CD4-positive, alpha-beta T cell treated with Interleukin-17A for 4 hours (primary cell): ENCODE measurements around the gene SMIM44.
"Not testable (repeated sequence)": the region's sequence is repeated elsewhere in the genome, so short reads cannot be mapped to it uniquely, and the experiment has no call there.

Source experiments
- DNase-seq: peaks from one replicate; pipeline ENCODE4 v3.0.0-alpha.2; 2020; ENCODE audit warnings: mixed read lengths

SMIM44 gene

DNA sequence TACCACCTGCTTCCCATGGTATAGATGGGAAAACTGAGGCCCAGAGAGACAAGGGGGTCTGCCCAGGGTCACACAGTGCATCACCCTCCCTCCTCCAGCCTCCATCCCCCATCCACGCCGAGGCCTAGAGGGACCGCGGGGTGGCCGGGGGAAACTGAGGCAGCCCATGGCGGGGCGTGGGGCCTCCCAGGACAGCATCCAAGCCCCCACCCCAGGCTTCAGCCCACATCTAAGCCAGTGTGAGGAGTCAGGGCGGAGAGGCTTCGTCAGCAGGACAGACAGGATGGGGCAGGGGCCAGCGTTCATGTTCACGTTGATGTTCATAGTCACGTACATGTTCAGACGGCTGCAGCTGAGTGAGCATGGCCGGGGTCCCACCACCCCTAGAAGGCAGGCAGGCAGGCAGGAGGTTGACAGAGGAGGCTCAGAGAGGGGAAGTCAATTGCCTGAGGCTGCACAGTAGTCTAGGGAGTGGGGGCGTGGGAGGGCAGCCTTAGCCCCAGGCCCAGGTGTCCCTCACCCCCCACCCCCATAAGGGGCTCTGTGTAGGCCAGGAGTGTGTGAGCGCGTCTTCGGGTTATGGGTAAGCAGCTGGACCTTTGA lies 26.2 kb downstream of the SMIM44 start:
- no peak for DNase-seq

DNA sequence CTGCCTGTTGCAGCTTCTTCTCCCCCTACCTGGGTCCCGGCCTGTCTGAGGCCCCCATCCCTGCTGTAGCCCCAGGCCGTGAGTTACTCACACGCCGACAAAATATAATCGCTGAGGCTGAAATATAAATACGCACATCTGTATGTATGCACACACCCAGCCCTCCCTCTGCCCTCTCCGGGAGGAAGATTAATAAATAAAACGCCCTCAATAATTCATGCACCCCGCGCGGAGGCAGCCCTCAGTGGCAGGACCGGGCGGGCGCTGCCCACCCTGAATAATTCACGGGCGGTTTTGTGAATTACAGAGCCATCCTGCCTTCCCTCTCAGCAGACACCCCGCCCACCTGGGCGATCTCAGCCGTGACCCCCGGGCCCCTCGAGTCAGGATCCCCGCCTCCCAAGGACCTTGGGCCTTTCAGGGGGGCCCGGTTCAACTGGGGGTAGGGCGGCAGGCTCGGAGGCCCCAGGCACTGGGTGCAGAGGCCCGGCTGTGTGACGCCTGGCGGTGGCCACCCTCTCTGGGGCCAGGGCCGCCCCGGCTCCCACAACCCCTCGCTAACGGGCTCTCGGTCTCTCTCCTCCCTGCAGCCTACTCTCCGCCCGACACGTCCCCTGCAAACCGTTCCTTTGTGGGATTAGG lies 27.2 kb downstream of the SMIM44 start:
- DNase-seq: no peak

DNA sequence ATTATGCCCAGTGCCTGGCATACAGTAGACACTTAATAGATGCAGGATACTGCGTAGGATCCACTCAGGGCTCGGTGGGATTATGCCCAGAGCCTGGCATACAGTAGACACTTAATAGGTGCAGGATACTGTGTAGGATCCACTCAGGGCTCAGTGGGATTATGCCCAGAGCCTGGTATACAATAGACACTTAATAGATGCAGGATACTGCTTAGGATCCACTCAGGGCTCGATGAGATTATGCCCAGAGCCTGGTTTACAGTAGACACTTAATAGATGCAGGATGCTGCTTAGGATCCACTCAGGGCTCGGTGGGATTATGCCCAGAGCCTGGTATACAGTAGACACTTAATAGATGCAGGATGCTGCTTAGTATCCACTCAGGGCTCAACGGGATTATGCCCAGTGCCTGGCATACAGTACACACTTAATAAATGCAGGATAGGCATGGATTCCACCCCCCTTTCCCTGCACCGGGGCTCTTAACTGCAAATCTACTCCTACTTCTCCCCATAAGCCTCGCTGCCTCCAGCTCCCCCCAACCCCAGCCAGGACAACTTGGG lies 27.8 kb downstream of the SMIM44 start:
- DNase-seq: no peak

DNA sequence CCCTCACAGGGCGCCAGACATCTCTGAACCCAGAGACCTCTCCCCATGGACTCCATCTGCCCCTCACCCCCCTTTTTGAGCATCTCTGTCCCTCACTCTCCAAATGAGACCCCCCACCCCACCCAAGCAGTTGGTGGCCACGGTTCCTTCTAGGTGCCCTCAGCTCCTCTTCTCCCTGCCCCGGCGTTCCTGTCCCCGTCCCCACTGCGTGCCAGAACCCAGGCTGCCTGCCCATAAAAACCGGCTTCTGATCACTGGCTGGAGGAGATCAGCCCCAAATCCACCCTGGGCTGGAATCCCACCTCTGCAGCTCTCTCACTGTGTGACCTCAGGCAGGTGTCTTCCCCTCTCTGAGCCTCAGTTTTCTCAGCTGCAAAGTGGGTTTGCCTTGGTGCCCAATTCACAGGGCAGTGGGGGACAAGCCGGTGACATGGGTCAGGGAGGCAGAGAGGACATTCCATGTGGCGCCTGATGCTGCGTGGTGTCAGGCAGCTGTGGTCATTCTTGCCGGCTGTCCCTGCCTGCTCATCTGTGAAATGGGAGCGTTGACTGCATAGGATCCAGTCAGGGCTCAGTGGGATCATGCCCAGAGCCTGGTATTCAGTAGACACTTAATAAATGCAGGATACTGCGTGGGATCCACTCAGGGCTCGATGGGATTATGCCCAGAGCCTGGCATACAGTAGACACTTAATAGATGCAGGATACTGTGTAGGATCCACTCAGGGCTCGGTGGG lies 28.4 kb downstream of the SMIM44 start:
- DNase-seq: no peak

DNA sequence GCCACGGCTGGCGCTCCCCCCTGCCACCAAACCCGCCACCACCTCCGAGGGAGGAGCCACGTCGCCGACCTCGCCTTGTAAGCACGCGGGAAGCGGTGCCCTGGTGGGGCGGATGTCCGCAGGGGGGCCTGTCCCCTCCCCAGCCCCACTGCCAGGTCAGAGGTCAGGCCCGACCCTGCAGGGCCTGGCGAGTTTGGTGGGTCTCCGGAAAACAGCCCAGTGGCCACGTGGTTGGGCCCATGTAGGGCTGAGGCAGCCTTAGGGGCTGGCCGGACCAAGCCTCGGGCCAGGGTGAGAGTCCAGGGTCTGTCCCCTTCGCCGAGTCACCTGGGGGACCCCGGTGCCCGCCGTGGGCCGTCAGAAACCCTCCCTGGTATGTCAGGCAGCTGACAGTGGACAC lies 29.4 kb downstream of the SMIM44 start:
- no peak for DNase-seq

DNA sequence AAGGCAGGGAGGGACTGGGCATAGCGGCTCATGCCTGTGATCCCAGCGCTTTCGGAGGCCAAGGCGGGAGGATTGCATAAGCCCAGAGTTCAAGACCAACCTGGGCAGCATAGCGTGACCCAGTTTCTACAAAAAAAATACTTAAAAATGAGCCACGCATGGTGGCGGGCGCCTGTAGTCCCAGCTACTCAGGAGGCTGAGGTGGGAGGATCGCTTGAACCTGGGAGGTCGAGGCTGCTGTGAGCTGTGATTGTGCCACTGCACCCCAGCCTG lies 30.4 kb downstream of the SMIM44 start:
- not testable (repeated sequence) for DNase-seq

DNA sequence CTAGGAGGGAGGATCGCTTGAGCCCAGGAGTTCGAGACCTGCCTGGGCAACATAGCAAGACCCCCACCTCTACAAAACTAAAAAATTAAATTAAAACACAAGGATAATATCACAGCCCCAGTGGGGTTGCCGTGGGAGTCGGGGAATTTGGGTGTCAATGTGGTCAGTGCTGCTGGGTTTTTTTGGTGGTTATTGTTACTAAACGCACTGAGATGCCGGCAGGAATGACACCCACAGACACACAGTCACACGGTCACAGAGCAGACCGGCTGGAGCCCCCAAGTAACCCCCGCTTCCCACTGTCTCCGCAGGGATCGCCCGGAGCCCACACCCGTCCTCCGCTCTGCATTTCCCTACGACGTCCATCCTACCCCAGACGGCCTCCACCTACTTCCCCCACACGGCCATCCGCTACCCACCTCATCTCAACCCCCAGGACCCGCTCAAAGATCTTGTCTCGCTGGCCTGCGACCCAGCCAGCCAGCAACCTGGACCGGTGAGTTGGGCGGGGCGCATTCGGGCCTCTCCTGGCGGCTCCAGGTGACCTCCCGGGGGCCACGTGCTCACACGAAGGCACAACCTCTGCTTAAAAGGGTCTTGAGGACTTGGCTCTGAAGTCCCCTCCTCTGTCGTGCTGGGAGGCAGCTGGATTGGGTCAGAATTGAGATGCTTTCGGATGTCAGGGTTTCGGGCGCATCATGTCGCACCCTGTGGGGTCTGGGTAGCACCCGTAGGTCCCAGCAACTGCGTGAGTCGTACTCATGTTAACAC lies 30.9 kb downstream of the SMIM44 start:
- DNase-seq: no peak

DNA sequence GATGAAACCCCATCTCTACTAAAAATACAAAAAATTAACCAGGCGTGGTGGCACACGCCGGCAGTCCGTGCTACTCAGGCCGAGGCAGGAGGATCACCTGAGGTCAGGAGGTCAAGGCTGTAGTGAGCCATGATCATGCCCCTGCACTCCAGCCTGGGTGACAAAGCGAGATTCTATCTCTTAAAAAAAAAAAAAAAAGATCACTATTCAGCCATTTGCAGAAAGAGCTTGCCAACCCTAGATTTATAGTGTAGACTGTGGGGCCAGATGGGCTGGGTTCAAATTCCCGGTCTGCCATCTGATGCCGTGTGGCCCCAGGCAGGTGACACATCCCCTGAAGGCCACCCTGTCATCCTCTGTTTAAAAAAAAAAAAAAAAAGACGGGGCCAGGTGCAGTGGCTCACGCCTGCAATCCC lies 31.8 kb downstream of the SMIM44 start:
- DNase-seq: no peak

DNA sequence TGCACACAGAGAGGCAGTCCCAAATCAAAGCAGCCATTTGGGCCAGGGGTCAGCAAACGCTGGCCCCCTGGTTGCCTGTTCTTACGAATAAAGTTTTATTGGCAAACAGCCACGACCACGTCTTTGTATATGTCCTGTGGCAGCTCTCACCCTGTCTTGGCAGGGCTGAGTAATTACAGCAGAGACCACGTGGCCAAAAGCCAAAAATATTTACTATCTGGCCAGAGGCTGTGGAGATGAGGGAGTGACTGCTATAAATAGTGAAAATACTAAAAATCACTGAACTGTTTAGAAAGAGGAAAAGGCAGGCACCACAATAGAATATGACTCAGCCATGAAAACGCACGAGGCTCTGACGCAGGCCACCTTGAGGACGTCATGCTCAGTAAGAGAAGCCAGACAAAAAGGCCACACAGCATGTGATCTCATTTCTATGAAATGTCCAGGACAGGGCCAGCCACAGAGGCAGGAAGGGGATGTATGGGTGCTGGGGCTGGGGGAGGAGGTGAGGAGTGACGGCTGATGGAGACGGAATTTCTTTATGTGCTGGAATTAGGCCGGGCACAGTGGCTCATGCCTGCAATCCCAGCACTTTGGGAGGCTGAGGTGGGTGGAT lies 32.3 kb downstream of the SMIM44 start:
- DNase-seq: no peak

DNA sequence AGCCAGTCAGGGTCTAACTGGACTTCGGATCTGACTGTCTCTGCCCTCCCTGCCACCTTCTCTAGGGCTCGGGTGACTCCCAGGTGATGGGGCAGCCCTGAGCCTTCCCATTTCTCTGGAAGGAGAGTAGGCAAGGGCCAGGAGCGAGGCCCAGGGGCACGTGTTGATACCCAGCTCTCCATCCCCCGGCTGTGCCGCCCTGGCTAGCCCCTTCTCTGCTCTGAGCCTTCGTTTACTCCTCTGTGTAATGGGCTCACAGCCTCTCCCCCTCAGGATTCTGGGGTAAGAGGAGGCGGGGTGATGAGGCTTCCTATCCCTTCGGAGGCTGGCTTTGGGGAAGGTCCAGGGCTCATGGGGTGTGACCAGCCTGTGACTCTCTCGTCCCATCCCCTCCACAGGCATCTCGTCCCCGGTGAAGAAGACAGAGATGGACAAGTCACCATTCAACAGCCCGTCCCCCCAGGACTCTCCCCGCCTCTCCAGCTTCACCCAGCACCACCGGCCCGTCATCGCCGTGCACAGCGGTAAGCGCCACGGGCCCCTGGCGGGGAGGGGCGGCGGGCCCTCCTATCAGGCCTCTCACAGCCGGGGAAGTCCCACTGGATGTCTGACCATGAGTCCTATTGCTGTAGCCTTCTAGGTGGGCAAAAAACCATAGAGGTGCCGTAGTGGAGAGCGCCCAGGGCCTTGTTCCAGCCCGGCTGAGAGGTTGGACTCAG lies 34.5 kb downstream of the SMIM44 start:
- no peak for DNase-seq

DNA sequence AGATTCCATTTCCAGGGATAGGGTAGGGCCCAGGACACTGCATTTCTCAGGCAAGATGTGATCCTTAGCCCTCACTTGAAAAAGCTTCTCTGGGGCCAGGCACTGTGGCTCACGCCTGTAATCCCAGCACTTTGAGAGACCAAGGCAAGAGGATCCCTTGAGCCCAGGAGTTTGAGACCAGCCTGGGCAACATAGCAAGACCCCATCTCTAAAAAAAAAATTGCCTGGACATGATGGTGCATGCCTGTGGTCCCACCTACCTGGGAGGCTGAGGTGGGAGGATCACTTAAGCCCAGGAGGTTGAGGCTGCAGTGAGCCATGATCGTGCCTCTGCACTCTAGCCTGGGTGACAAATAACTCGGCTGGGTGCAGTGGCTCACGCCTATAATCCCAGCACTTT lies 36.6 kb downstream of the SMIM44 start:
- DNase-seq: not testable (repeated sequence)

DNA sequence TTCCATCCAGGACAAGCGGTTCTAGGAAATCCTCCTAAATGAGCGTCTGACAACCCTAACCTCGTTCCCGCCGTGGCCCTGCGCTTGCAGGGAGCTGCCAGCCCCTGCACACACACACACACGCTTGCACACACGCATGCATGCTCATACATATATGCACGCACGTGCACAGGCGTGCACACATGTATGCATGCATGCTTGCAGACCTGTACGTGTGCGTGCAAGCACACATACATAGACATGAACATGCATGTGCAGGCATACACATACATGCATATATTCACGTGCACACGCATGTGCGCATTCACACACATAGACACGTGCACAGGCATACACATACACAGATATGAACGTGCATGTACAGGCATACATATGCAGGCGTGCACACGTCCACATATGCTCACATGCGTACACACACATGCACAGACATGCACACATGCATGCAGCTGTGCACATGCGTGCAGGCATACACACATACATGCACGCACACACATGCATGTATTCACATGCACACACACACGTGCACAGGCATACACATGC lies 38.5 kb downstream of the SMIM44 start:
- no peak for DNase-seq

DNA sequence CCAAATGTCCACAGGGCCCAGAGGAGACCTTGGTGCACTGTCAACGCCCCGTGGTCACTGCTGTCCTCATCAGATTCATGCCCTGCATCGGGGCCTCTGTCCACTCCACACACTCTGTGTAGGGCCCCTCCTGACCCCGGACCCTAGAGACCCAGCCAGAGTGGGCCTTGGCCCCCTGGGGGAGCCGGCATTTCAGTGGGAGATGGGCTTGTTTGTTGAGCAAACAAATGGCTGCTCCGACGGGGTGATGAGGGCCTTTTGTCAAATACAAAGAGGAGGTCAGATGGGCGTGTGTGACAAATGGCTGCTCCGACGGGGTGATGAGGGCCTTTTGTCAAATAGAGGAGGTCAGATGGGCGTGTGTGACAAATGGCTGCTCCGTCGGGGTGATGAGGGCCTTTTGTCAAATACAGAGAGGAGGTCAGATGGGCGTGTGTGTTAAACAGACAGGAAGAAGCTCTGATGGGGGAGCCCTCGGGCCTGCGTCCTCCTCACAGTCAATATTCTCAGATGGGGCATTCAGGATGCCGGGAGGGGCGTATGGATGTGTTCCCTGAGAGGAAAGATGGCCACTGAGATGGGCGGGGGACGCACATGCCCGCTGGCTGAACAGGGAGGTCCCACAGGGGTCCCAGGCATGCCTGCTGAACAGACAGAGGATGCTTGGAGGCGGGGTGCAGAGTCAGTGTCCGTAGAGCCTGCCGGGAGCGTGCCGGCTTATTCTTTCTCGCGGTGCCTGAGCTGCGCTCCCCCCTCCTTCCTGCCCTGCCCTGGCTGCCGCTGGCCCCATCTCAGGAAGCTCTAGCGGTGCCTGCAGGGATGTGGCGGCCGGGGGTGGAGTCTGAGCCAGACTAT lies 39.2 kb downstream of the SMIM44 start:
- no peak for DNase-seq

DNA sequence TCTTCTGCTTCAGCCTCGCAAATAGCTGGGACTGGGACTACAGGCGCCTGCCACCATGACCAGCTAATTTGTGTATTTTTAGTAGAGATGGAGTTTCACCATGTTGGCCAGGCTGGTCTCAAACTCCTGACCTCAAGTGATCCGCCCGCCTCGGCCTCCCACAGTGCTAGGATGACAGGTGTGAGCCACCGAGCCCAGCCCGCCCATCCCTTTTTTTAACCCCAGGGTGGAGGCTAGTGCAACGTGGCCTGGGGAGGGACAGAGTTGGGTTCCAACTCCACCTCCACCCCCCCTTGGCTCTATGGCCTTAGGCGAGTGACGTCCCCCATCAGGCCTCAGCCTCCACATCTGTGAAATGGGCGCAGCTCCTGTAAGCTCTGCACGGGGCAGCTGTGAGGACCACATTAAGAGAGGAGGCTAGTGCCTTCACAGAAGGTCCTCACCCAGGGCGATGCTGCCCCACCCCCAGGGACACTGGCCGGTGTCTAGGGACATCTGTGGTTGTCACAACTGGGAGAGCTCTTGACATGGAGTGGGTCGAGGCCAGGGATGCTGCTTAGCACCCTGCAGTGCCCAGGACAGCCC lies 40.7 kb downstream of the SMIM44 start:
- no peak for DNase-seq

DNA sequence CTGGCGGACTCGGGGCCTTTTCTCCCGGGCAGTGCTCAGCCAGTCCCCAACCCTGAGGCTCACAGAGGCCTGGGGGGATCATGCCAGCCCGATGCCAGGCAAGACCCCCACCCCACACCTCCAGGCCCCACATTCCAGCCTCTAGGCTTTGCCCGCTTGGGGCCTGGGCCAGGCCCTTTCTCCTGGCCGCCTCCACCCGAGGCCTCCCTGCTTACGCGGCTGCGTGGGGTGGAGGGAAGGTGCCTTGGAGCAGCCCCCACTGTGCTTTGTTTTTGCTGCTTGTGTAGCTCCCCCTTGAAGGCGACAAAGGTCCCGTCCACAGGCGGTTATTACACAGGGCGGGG lies 41.3 kb downstream of the SMIM44 start:
- DNase-seq: no peak

DNA sequence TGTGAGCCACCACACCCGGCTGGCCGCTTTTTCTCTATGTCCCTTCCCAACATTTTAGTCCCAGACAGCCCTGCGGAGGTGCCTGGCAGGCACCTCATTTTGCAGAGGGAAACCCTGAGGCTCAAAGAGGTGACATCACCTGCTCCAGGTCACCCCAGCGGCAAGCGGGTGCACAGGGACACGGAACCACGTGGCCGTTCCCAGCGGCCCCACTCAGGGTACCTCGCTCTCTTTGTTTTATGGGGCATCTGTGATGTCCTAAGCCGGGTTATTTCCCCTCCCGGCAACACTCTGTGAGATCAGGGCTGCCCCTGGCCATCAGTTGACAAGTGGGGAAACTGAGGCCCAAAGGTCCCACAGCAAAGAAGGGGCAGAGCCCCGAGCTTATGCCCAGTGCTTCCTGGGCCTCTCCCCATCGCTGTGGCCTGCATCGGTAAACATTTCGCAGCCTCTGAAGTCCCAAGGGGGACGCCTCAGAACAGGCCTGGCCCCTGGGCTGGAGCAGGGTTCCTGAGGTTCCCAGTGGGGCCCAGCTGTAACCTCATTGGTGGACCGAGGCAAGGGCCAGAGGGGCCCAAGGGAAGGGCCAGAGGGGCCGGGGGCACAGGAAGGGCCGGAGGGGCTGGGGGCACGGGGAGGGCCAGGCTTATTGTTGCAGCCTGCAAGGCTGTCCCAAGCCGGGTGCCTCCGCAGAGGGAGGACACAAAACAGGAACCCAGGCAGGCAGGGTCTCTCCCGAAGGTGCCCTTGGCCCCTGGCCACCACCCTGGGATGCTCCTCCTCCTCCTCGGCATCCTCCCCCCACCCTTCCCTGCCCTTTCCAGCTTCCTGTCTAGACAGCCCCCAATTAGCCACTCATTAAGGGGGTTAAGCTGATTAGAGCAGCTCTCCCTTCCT lies 41.9 kb downstream of the SMIM44 start:
- no peak for DNase-seq

DNA sequence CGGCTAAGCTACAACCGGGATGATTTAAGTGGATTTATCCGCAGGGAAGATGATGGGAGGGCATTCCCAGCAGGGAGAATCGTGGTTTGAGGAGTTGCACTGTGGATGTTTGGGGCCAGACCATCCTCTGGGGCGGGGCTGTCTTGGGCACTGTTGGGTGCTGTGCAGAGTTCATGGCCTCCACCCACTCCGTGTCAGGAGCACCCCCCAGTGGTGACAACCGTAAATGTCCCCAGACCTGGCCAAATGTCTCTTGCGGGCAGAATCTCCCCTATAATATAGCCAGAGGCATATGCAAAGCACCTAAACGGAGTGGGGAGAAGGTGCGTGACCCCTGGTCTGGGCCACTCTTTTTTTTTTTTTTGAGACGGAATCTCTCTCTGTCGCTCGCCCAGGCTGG lies 43.2 kb downstream of the SMIM44 start:
- DNase-seq: peak; percentile 71

DNA sequence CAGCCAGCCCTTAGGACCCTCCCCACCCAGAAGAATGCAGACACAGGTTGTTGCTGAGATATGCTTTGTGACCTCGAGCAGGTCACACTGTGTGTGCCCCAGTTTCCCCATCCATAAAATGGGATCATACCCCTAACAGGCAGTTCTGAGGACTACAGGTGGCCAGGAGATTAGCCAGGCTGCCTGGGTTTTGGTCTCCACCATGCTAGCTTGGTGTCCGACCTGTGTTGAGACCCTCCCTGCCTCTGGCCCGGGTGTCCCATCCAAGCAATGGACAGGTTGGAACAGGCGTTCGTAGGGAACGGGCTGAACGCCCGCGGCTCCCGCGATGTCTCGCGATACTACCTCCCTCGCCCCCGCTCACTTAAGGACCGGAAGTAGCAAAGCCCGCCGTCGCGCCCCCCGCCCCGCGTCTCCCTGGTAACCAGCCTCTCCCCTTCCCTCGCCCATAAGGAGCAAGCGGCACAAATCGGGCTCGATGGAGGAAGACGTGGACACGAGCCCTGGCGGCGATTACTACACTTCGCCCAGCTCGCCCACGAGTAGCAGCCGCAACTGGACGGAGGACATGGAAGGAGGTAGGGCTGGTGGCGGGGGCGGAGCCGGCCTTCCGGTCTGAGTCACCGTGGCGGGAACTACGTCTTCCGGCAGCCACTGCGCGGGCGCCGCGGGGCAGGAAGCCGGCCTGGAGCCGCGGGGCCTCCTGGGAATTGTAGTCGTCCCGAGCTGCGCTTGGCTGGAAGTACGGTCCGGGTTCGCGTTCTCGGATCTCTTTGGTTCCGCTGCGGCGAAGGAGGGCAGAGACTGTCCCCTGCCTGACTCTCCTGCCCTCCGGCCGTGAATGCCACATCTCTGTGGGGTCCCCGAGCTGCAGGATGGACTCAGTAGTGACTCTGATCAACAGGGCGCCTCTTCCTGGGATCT lies 48.3 kb downstream of the SMIM44 start:
- DNase-seq: peak; percentile 97
